Stimulated activated CD8-positive, alpha-beta memory T cell treated with anti-CD3 and anti-CD28 coated beads, Interleukin-4, amount 100 ng/mL, for 24 hours (primary cell): ENCODE measurements around the gene PCSK4.

Experiments
- DNase-seq: peaks from one replicate; pipeline ENCODE4 v3.0.0-alpha.2; 2020; ENCODE audit warnings: low read depth

The PCSK4 gene

GRCh38 chr19:1438035-1438932 lies 51.9 kb downstream of the PCSK4 start, which contains the start of gene RPS15:
Gene RPS15 (plus strand): TSS chr19:1438396. CDS start chr19:1438426, 30 bp downstream.
- DNase-seq: peak; percentile 91

GRCh38 chr19:1437609-1438008 lies 52.5 kb downstream of the PCSK4 start:
- no peak for DNase-seq

GRCh38 chr19:1435378-1435989 lies 54.7 kb downstream of the PCSK4 start:
- no peak for DNase-seq

- no peak for DNase-seq
These were observed 55.5 kb downstream of the PCSK4 start for GRCh38 chr19:1434577-1435060.

- no peak for DNase-seq
These were observed 56.1 kb downstream of the PCSK4 start for GRCh38 chr19:1434040-1434366.

- DNase-seq: no peak
These were observed 56.8 kb downstream of the PCSK4 start for GRCh38 chr19:1433119-1434039.

- no peak for DNase-seq
These were observed 57.7 kb downstream of the PCSK4 start for GRCh38 chr19:1432507-1432887.

- DNase-seq: no peak
These were observed 58.2 kb downstream of the PCSK4 start for GRCh38 chr19:1431759-1432506.
